Esophagus muscularis mucosa (tissue), 4 donors: ENCODE data around the gene LIN7B. TPM values are rescaled to one million over a fixed set of nuclear protein-coding genes. Genes with fewer than 3 reads are reported as not detected.
A peak's percentile ranks its signal among the peaks of the same experiment; 100 is the strongest.

Source experiments
- DNase-seq: peaks from one replicate; pipeline ENCODE4 v3.0.0-alpha.2; 2017; ENCODE audit errors: extremely low spot score
- H3K27ac ChIP-seq, 4 donors: fragments of 200-600 bp; sonication (generic); replicated peaks in 1 of 4; 1 replicate in 3 of 4; 2 replicates in 1 of 4; pipeline ENCODE4 v1.5.1; 2016 to 2019; ENCODE audit warnings: mild to moderate bottlenecking in 1 of 4
- H3K27me3 ChIP-seq, 4 donors: fragments of 200-600 bp; sonication (generic); one replicate each; pipeline versions ENCODE4 v1.5.1 to v1.6.0; 2016 to 2019
- H3K36me3 ChIP-seq, 4 donors: fragments of 200-600 bp; sonication (generic); one replicate each; pipeline ENCODE4 v1.5.1; 2016 to 2019
- H3K4me1 ChIP-seq, 4 donors: fragments of 200-600 bp; sonication (generic); one replicate each; pipeline ENCODE4 v1.5.1; 2016 to 2019
- H3K4me3 ChIP-seq, 4 donors: fragments of 200-600 bp; sonication (generic); 1 replicate in 2 of 4; 2 replicates in 2 of 4; pipeline ENCODE4 v1.5.1; 2016 to 2019; ENCODE audit warnings: mild to moderate bottlenecking in 4 of 4, moderate library complexity in 1 of 4
- H3K9me3 ChIP-seq, 4 donors: fragments of 200-600 bp; sonication (generic); 1 replicate in 3 of 4; 2 replicates in 1 of 4; pipeline ENCODE4 v1.5.1; 2016 to 2019
- CTCF ChIP-seq, 3 experiments: fragments of 200-600 bp in 2 of 3; fragments of 450-650 bp in 1 of 3; sonication (generic) in 2 of 3; IDR thresholded peaks; one replicate each; pipeline ENCODE4 v1.5.1; 2017 to 2019; ENCODE audit warnings: antibody characterized with exemption in 3 of 3, mild to moderate bottlenecking in 2 of 3, moderate library complexity in 1 of 3
- EP300 ChIP-seq: sonication (generic); formaldehyde crosslinking; IDR thresholded peaks from one replicate; pipeline ENCODE4 v1.6.1; 2017; ENCODE audit warnings: antibody characterized with exemption
- POLR2A ChIP-seq: fragments of 450-650 bp; IDR thresholded peaks from one replicate; pipeline ENCODE4 v1.6.1; 2017; ENCODE audit warnings: antibody characterized with exemption, moderate library complexity, mild to moderate bottlenecking, low read depth
- POLR2AphosphoS5 ChIP-seq, 2 donors: sonication (generic); formaldehyde crosslinking; IDR thresholded peaks; one replicate each; pipeline ENCODE4 v1.6.1; 2017; ENCODE audit warnings: antibody characterized with exemption in 2 of 2
- WGBS: methylation state at CpG from one replicate; pipeline ENCODE4 v1.1.5; 2018; 5-methylcytosine and 5-hydroxymethylcytosine counted together
- intact Hi-C: fragments of 100-400 bp; cut with DNase I; formaldehyde crosslinking; loops from one replicate; pipeline ENCODE4 v1.15.1; 2023
- small RNA-seq, 3 donors: library from RNA; depleted of rRNA; stranded (forward); fragments of <200 nt; gene quantifications; one replicate each; pipeline ENCODE3, GENCODE V24; 2016
- total RNA-seq, 4 donors: library from RNA; depleted of rRNA; stranded (reverse); fragments of >200 nt; gene quantifications; one replicate each; pipeline versions ENCODE4 v1.1.0 to v1.2.1, GENCODE V29; 2016

The LIN7B gene
- total RNA-seq, 4 donors from 2014 or later = 7.5 to 21.4 (median 15.5) TPM

GRCh38 chr19:49161987-49162386, 47.8 kb downstream of the LIN7B start:
- H3K27me3 ChIP-seq = no peaks in the 10 kb centered on the region
- H3K9me3 ChIP-seq = no peaks in the 10 kb centered on the region
- H3K4me3 ChIP-seq = no peak overlapping the region
- intact Hi-C loops = no loop called here
- peaks cover 0 to 12% (median 6%) of the 10 kb centered on the region in 4 donors for H3K36me3 ChIP-seq
- TF ChIP-seq POLR2AphosphoS5 (IDR thresholded peaks at IDR 0.05) (no peak), CTCF (IDR thresholded peaks at IDR 0.05) (no peak), POLR2A (no peak), EP300 (no peak)
- H3K27ac ChIP-seq = no peak overlapping the region
- DNase-seq = no peak
- peaks cover 33 to 67% (median 53%) of the 10 kb centered on the region in 4 donors for H3K4me1 ChIP-seq
- 64% methylated on average over 4 of the region's 4 CpGs for WGBS

GRCh38 chr19:49165111-49165750, 51.1 kb downstream of the LIN7B start:
- TF ChIP-seq CTCF (IDR thresholded peaks at IDR 0.05) (no peak), POLR2AphosphoS5 (IDR thresholded peaks at IDR 0.05) (peak; percentile 66 to 76)
- H3K27me3 ChIP-seq = no peaks in the 10 kb centered on the region
- H3K36me3 ChIP-seq = peaks cover 2 to 38% (median 33%) of the 10 kb centered on the region in 4 donors
- no peak for DNase-seq
- peak overlapping the region; percentile 13 to 25 (median 18) for H3K4me3 ChIP-seq
- peak overlapping the region; percentile 80 to 87 (median 84) for H3K27ac ChIP-seq
- H3K4me1 ChIP-seq = peaks cover 15 to 36% (median 27%) of the 10 kb centered on the region in 4 donors
- H3K9me3 ChIP-seq = no peaks in the 10 kb centered on the region
- WGBS = 45% methylated on average over 24 of the region's 24 CpGs
- intact Hi-C loops = no loop called here

- 65% methylated on average over 9 of the region's 30 CpGs for WGBS
- H3K27me3 ChIP-seq = no peaks in the 10 kb centered on the region
- H3K27ac ChIP-seq = peak overlapping the region; percentile 80 to 87 (median 84)
- peaks cover 8 to 45% (median 39%) of the 10 kb centered on the region in 4 donors for H3K36me3 ChIP-seq
- peak overlapping the region; percentile 13 to 25 (median 18) for H3K4me3 ChIP-seq
- TF ChIP-seq CTCF (IDR thresholded peaks at IDR 0.05) (no peak), POLR2A (no peak), POLR2AphosphoS5 (IDR thresholded peaks at IDR 0.05) (no peak), EP300 (no peak)
- peaks cover 15 to 29% (median 24%) of the 10 kb centered on the region in 4 donors for H3K4me1 ChIP-seq
- intact Hi-C loops = no loop called here
- H3K9me3 ChIP-seq = no peaks in the 10 kb centered on the region
- DNase-seq = no peak
These were observed 51.7 kb downstream of the LIN7B start for GRCh38 chr19:49165865-49166301.

- 78% methylated on average over 25 of the region's 25 CpGs for WGBS
- intact Hi-C loops = no loop called here
- no peak for DNase-seq
- H3K4me3 ChIP-seq = no peak overlapping the region
- no peak overlapping the region for H3K27ac ChIP-seq
- peaks cover 27 to 53% (median 53%) of the 10 kb centered on the region in 4 donors for H3K36me3 ChIP-seq
- no peaks in the 10 kb centered on the region for H3K9me3 ChIP-seq
- H3K4me1 ChIP-seq = peaks cover 15 to 28% (median 24%) of the 10 kb centered on the region in 4 donors
- TF ChIP-seq POLR2A (no peak), CTCF (IDR thresholded peaks at IDR 0.05) (no peak), POLR2AphosphoS5 (IDR thresholded peaks at IDR 0.05) (no peak), EP300 (no peak)
- H3K27me3 ChIP-seq = no peaks in the 10 kb centered on the region
These were observed 53.8 kb downstream of the LIN7B start for GRCh38 chr19:49167857-49168409.

Small RNA genes lying within 50 kb of the gene (small RNA-seq; reads per million reads assigned to genes)
- 0 reads per million in 3 donors for gene RN7SL708P

Other genes starting within 250 kb of the LIN7B start
- 10 to 100 TPM; 11.4 to 27.4 (median 18.9) TPM for gene PLEKHA4, start 245.8 kb upstream of the LIN7B start, total RNA-seq
- 10 to 100 TPM; 40.3 to 98.7 (median 64.4) TPM for gene PPP1R15A, start 241.9 kb upstream of the LIN7B start, total RNA-seq
- 1 to 10 TPM in 1 of 4 donors, under 1 TPM in 3; 0.75 to 1.3 (median 0.83) TPM for gene TULP2, start 215.6 kb upstream of the LIN7B start, total RNA-seq
- gene NUCB1, start 214.1 kb upstream of the LIN7B start, total RNA-seq = 100 to 1,000 TPM; 179 to 356 (median 284) TPM
- gene DHDH, start 180.7 kb upstream of the LIN7B start, total RNA-seq = under 1 TPM in 1 of 4 donors, not detected in 3; 0.57 TPM
- 10 to 100 TPM; 39.0 to 50.4 (median 42.3) TPM for gene BAX, start 159.5 kb upstream of the LIN7B start, total RNA-seq
- gene FTL, start 149.1 kb upstream of the LIN7B start, total RNA-seq = 1,000 to 10,000 TPM; 3,246 to 4,339 (median 3,896) TPM
- gene GYS1, start 121.1 kb upstream of the LIN7B start, total RNA-seq = 10 to 100 TPM; 33.3 to 39.3 (median 37.3) TPM
- gene RUVBL2, start 120.5 kb upstream of the LIN7B start, total RNA-seq = 100 to 1,000 TPM in 2 of 4 donors, 10 to 100 TPM in 2; 72.7 to 113 (median 97.6) TPM
- gene LHB, start 97.3 kb upstream of the LIN7B start, total RNA-seq = not detected
- gene CGB3, start 90.0 kb upstream of the LIN7B start, total RNA-seq = not detected
- gene CGB2, start 82.5 kb upstream of the LIN7B start, total RNA-seq = not detected
- gene CGB1, start 77.5 kb upstream of the LIN7B start, total RNA-seq = not detected
- not detected for gene CGB5, start 70.5 kb upstream of the LIN7B start, total RNA-seq
- gene CGB8, start 65.3 kb upstream of the LIN7B start, total RNA-seq = not detected
- not detected for gene CGB7, start 56.6 kb upstream of the LIN7B start, total RNA-seq
- gene NTF4, start 49.6 kb upstream of the LIN7B start, total RNA-seq = not detected
- not detected for gene KCNA7, start 41.7 kb upstream of the LIN7B start, total RNA-seq
- 100 to 1,000 TPM; 101 to 209 (median 145) TPM for gene SNRNP70, start 28.9 kb upstream of the LIN7B start, total RNA-seq
- 1 to 10 TPM in 3 of 4 donors, under 1 TPM in 1; 0.83 to 3.3 (median 1.9) TPM for gene C19orf73, start 4.8 kb downstream of the LIN7B start, total RNA-seq
- 1 to 10 TPM; 3.3 to 8.4 (median 5.3) TPM for gene PPFIA3, start 5.2 kb downstream of the LIN7B start, total RNA-seq
- gene HRC, start 41.0 kb downstream of the LIN7B start, total RNA-seq = 10 to 100 TPM in 1 of 4 donors, 1 to 10 TPM in 2, under 1 TPM in 1; 0.83 to 11.1 (median 4.1) TPM
- 10 to 100 TPM; 19.9 to 38.8 (median 27.9) TPM for gene TRPM4, start 43.4 kb downstream of the LIN7B start, total RNA-seq
- 1 to 10 TPM in 3 of 4 donors, under 1 TPM in 1; 0.83 to 4.1 (median 2.5) TPM for gene SLC6A16, start 210.8 kb downstream of the LIN7B start, total RNA-seq
- 10 to 100 TPM in 2 of 4 donors, 1 to 10 TPM in 2; 8.0 to 22.4 (median 11.6) TPM for gene CD37, start 221.0 kb downstream of the LIN7B start, total RNA-seq
- 10 to 100 TPM; 40.7 to 73.2 (median 60.5) TPM for gene TEAD2, start 248.0 kb downstream of the LIN7B start, total RNA-seq
- gene DKKL1, start 249.5 kb downstream of the LIN7B start, total RNA-seq = under 1 TPM in 3 of 4 donors, not detected in 1; 0.40 to 0.83 (median 0.83) TPM